ENCODE results near the gene TMEM131.

Gene TMEM131

GRCh38 chr2:97754690-97755346 is 240.9 kb downstream of the TMEM131 start:
- in situ Hi-C loops (cut with MboI; ENCODE audit: low pct_unique_long_range_greater_than_20kb, low sequenced_read_pairs, unreplicated experiment) = no loop called here

DNA sequence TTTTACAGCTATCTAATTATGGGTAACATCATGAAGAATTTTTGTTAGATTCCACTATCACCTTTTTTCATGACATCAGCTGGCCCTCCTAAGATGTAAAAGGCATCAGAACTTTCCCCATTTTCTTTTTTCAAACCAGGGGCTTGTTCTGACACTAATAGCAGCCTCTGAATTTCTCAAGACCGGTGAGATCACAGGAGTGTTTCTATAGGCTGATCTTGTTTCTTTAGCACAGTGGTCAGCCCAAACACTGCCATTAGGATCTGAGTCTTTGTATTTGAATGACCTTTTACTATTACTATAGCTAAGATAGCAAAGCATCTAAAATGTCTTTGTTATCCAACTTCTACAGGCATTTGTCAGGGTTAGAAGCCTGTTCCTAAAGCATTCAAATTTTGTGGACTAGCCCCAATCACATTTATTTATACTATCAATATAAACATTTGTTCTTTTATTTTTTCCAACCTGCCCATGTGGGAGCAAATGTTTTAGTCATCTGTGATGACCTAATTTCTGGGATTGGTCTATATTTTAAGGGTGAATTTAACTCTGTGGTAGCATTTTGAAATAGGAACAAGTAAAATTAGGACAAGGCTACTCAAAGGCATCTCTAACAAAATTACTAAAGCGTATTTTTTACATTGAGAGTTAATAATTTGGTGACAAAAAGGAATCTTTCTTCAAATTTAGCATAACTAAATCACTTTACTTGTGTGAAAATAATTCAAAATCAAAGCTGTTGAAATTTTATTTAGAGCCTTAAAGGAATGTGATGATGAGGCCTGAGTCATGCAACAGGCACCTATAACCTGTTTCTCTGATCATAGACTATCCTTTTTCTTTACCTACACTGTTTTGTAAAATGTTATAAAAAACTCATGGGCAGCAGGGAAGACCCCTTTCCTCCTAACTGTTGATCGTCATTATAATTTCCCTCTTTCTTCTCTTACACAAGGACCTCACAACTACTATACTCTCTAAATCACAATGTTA is 243.1 kb downstream of the TMEM131 start:
- in situ Hi-C loops (cut with MboI; ENCODE audit: low pct_unique_long_range_greater_than_20kb, low sequenced_read_pairs, unreplicated experiment) = no loop called here
- TF ChIP-seq, protein P1, sequence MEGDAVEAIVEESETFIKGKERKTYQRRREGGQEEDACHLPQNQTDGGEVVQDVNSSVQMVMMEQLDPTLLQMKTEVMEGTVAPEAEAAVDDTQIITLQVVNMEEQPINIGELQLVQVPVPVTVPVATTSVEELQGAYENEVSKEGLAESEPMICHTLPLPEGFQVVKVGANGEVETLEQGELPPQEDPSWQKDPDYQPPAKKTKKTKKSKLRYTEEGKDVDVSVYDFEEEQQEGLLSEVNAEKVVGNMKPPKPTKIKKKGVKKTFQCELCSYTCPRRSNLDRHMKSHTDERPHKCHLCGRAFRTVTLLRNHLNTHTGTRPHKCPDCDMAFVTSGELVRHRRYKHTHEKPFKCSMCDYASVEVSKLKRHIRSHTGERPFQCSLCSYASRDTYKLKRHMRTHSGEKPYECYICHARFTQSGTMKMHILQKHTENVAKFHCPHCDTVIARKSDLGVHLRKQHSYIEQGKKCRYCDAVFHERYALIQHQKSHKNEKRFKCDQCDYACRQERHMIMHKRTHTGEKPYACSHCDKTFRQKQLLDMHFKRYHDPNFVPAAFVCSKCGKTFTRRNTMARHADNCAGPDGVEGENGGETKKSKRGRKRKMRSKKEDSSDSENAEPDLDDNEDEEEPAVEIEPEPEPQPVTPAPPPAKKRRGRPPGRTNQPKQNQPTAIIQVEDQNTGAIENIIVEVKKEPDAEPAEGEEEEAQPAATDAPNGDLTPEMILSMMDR (IDR thresholded peaks at IDR 0.05; ENCODE audit: extremely low read depth, insufficient read depth, missing control alignments) = no peak
- DNase-seq (ENCODE audit: low spot score) = no peak

More at GRCh38 chr2:97754690-97755346, 240.9 kb downstream of the TMEM131 start:
- DNase-seq (ENCODE audit: low spot score) = no peak
- TF ChIP-seq, protein P1 (IDR thresholded peaks at IDR 0.05; ENCODE audit: extremely low read depth, insufficient read depth, missing control alignments) = no peak

- in situ Hi-C loops (cut with MboI; ENCODE audit: low pct_unique_long_range_greater_than_20kb, low sequenced_read_pairs, unreplicated experiment) = no loop called here
- DNase-seq (ENCODE audit: low spot score) = no peak
- TF ChIP-seq, protein P1 (IDR thresholded peaks at IDR 0.05; ENCODE audit: extremely low read depth, insufficient read depth, missing control alignments) = no peak
Observed at GRCh38 chr2:97751752-97752151, 244.0 kb downstream of the TMEM131 start.

GRCh38 chr2:97750017-97750416 is 245.7 kb downstream of the TMEM131 start:
- DNase-seq (ENCODE audit: low spot score) = no peak
- in situ Hi-C loops (cut with MboI; ENCODE audit: low pct_unique_long_range_greater_than_20kb, low sequenced_read_pairs, unreplicated experiment) = no loop called here
- TF ChIP-seq, protein P1 (IDR thresholded peaks at IDR 0.05; ENCODE audit: extremely low read depth, insufficient read depth, missing control alignments) = no peak

DNA sequence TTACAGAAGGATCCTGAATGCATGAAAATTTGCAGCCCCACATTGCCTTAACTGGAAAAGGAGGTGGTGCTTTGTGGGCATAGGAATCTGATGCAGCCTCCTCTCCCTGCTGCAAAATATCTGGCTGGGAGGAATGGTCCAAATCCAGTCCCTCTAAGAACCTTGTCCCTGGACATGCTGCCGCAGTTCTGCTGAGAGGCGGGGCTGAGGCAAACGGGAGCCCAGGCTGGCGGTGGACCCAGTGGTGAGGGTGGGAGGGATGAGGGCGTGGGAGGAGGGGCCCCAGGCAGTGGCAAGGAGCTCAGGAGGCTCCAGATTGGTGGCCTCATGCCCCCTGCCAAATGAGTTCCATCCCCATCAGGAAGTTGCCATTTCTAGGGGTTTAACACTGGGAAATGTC is 246.2 kb downstream of the TMEM131 start:
- in situ Hi-C loops (cut with MboI; ENCODE audit: low pct_unique_long_range_greater_than_20kb, low sequenced_read_pairs, unreplicated experiment) = no loop called here
- TF ChIP-seq, protein P1 (IDR thresholded peaks at IDR 0.05; ENCODE audit: extremely low read depth, insufficient read depth, missing control alignments) = no peak
- DNase-seq (ENCODE audit: low spot score) = no peak

DNA sequence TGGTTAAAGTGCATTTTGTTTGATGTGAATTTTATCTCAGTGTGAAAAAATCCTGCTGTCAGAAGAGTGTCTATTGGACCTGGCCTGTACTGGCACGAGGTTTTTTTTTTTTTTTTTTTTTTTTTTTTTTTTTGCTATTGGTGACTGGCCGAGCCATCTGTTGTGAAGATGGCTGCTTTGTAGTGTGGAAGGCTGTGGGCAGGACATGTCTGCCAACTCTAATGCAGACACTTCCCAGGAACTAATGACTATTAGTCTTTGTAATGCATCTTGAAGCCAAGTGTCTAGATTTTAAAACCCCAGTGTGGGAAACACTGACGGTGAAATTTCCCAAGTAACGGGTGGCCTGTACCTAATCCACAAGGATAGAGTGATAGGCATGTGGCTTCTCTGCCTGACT is 248.0 kb downstream of the TMEM131 start:
- in situ Hi-C loops (cut with MboI; ENCODE audit: low pct_unique_long_range_greater_than_20kb, low sequenced_read_pairs, unreplicated experiment) = no loop called here
- no peak for DNase-seq (ENCODE audit: low spot score)
- TF ChIP-seq, protein P1 (IDR thresholded peaks at IDR 0.05; ENCODE audit: extremely low read depth, insufficient read depth, missing control alignments) = no peak

Data from GM13977 (cell line).